ENCODE measurements around the gene PLRG1. TPM values are rescaled to one million over a fixed set of nuclear protein-coding genes. Genes with fewer than 3 reads are reported as not detected.
"Not testable (repeated sequence)": the region's sequence is repeated elsewhere in the genome, so short reads cannot be mapped to it uniquely, and the experiment has no call there.

PLRG1 gene
- polyA plus RNA-seq, 3 donors: 34.6 to 56.1 (median 52.5) TPM

DNA sequence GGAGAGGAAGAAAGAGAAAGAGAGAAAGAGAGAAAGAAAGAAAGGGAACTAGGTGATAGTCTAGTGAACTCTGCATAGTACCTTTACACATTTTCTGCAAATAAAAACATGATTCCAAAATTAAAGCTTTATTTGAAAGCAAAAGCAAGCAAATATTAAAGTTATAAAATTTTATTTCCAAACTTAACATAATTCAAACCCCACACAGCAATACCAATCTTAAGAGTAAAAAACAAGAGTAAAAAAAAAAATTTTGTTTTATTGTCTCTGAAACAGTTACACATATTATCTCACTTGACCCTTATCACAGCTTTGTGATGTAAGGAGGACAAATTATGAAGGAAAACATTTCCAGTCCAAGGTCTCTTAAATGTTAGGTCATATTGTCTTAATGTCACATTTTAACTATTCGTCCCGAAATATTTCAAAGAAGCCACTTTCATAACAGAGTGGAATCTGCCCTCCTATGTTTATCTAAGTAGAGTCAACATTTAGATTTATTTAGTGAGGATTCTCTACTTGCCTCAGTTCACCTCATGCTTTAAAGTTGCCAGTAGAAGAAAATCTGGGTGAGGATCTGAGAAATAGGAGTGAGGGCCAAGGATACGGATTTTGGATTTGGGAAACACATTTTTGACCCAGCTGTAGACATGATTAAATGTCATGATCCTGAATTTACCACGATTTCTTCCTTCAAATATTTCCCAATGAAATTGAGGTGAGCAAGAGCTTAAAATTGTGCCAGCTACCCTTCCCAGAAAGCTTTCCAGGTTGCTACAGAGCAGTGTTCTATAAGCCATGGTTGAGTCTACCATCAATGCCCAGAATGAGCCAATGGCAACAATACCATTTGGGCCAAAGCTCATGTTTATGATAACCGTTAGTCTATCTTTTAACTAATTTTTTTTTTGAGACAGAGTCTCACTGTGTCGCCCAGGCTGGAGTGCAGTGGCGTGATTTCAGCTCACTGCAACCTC, 47.9 kb upstream of the PLRG1 start:
- Mint-ChIP-seq H3K9me3 (peaks cover 0 to 2% (median 0%) of the 10 kb centered on the region in 7 donors), H3K27ac (no peak overlapping the region), H3K36me3 (no peaks in the 10 kb centered on the region), H3K4me3 (no peak overlapping the region), H3K4me1 (peaks cover 6% of the 10 kb centered on the region), H3K27me3 (ENCODE audit: low read depth in 3 of 3) (peaks cover 0 to 8% (median 2%) of the 10 kb centered on the region in 3 donors)
- TF ChIP-seq, protein P1, sequence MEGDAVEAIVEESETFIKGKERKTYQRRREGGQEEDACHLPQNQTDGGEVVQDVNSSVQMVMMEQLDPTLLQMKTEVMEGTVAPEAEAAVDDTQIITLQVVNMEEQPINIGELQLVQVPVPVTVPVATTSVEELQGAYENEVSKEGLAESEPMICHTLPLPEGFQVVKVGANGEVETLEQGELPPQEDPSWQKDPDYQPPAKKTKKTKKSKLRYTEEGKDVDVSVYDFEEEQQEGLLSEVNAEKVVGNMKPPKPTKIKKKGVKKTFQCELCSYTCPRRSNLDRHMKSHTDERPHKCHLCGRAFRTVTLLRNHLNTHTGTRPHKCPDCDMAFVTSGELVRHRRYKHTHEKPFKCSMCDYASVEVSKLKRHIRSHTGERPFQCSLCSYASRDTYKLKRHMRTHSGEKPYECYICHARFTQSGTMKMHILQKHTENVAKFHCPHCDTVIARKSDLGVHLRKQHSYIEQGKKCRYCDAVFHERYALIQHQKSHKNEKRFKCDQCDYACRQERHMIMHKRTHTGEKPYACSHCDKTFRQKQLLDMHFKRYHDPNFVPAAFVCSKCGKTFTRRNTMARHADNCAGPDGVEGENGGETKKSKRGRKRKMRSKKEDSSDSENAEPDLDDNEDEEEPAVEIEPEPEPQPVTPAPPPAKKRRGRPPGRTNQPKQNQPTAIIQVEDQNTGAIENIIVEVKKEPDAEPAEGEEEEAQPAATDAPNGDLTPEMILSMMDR (IDR thresholded peaks at IDR 0.05): no peak
- no peak for DNase-seq
- H3K9me3 ChIP-seq (replicated peaks in 1 of 2; ENCODE audit: control insufficient read depth in 1 of 2, insufficient read depth in 1 of 2, low read length in 2 of 2): no peaks in the 10 kb centered on the region
- no peaks in the 10 kb centered on the region for H3K27me3 ChIP-seq (ENCODE audit: control insufficient read depth in 2 of 2, insufficient read depth in 2 of 2, low read length in 2 of 2)
- H2AFZ ChIP-seq (ENCODE audit: insufficient read depth, low read depth, low read length, poor library complexity, severe bottlenecking): no peak overlapping the region
- no peak overlapping the region for H3K27ac ChIP-seq (ENCODE audit: low read depth in 1 of 2, low read length in 2 of 2)
- H3K4me1 ChIP-seq (ENCODE audit: control insufficient read depth in 1 of 2, insufficient read depth in 2 of 2, low read length in 2 of 2): no peaks in the 10 kb centered on the region
- intact Hi-C loops (cut with micrococcal nuclease): no loop called here
- no peak overlapping the region for H3K4me3 ChIP-seq (replicated peaks in 1 of 3; ENCODE audit: low read depth in 2 of 3, low read length in 3 of 3)
- H3K79me2 ChIP-seq (ENCODE audit: insufficient read depth, low read length): no peaks in the 10 kb centered on the region
- H4K20me1 ChIP-seq (ENCODE audit: insufficient read depth, low read length): no peaks in the 10 kb centered on the region
- H3K36me3 ChIP-seq (replicated peaks in 1 of 2; ENCODE audit: control insufficient read depth in 1 of 2, insufficient read depth in 2 of 2, low read length in 2 of 2): no peaks in the 10 kb centered on the region
- no peak overlapping the region for H3K9ac ChIP-seq (ENCODE audit: insufficient read depth, low read length, poor library complexity, severe bottlenecking)
- 94% methylated on average over 4 of the region's 7 CpGs for WGBS (ENCODE audit: insufficient coverage)
- H3K4me2 ChIP-seq (replicated peaks; ENCODE audit: extremely low read depth, low read length, poor library complexity, severe bottlenecking): no peak overlapping the region

- H2AFZ ChIP-seq (ENCODE audit: insufficient read depth, low read depth, low read length, poor library complexity, severe bottlenecking); H3K4me3 ChIP-seq (replicated peaks in 1 of 3; ENCODE audit: low read depth in 2 of 3, low read length in 3 of 3); H3K79me2 ChIP-seq (ENCODE audit: insufficient read depth, low read length); H3K9me3 Mint-ChIP-seq; H4K20me1 ChIP-seq (ENCODE audit: insufficient read depth, low read length); H3K9ac ChIP-seq (ENCODE audit: insufficient read depth, low read length, poor library complexity, severe bottlenecking); H3K4me2 ChIP-seq (replicated peaks; ENCODE audit: extremely low read depth, low read length, poor library complexity, severe bottlenecking); H3K27me3 Mint-ChIP-seq (ENCODE audit: low read depth in 3 of 3); H3K4me3 Mint-ChIP-seq; DNase-seq; H3K9me3 ChIP-seq (replicated peaks in 1 of 2; ENCODE audit: control insufficient read depth in 1 of 2, insufficient read depth in 1 of 2, low read length in 2 of 2); H3K27ac Mint-ChIP-seq; intact Hi-C loops (cut with micrococcal nuclease); H3K4me1 Mint-ChIP-seq; H3K4me1 ChIP-seq (ENCODE audit: control insufficient read depth in 1 of 2, insufficient read depth in 2 of 2, low read length in 2 of 2); H3K27me3 ChIP-seq (ENCODE audit: control insufficient read depth in 2 of 2, insufficient read depth in 2 of 2, low read length in 2 of 2); H3K27ac ChIP-seq (ENCODE audit: low read depth in 1 of 2, low read length in 2 of 2); H3K36me3 ChIP-seq (replicated peaks in 1 of 2; ENCODE audit: control insufficient read depth in 1 of 2, insufficient read depth in 2 of 2, low read length in 2 of 2); H3K36me3 Mint-ChIP-seq: not testable (repeated sequence)
- WGBS (ENCODE audit: insufficient coverage): 94% methylated on average over 7 of the region's 11 CpGs
Observed at GRCh38 chr4:154597281-154597680, 47.1 kb upstream of the PLRG1 start.
